Endometrium (tissue), 2 donors: ENCODE measurements around the gene GAK.

Experiments used
- FAIRE-seq: peaks from 2 replicates; lab custom pipeline; 2012; peaks lifted over from hg19 to GRCh38; lab: Jason Lieb, UNC
- donor health status: control.
- donor health status: control.

Gene GAK

DNA sequence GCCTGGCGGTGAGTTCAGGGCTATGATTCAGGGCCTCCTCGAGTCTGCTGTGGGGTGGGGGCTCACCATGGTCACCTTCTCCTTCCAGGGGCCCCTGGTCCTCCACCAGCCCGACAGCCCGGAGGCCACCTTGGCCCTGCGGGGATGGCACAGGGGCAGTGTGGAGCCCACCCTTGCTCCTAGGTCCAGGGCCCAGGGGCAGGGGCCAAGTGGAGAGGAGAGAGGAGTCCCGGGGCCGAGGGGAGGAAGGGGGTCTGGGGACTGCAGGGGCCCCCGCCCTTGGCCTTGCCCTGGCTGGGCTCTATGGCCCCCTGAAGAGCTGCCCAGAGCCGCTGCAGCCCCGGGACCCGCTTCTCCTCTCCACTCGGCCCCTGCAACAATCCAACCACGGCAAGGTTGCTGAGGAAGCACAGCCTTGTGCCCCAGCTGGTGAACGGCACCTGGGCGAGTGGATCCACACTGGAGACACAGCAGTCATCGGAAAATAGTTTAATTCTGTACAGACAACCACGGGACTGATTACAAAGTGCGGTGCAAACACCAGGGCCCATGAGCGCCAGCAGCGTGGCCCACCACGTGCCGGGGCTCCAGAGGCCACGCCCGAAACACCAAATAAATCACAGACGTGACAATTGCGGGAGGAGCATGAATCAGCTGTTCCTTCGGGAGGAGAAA is 83.2 kb downstream of the GAK start:
- FAIRE-seq = no peak

DNA sequence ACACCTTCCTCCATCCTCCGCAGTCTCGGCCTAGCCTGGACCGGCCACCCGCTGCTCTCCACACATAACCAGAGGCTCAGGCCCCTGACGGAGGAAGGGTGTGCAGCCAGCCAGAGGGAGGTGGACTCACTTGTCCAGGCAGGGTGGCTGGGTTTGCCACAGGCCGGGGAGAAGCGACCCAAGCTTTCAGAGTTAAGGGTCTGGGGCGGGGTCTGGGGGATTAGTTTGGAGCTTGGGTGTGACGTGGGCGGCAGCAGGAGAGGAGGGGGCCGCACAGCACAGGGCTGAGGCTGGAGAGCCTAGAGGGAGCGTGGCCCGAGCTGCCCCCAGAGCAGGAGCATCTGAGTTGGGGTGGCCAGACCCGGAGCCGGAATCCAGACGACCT is 83.8 kb downstream of the GAK start:
- FAIRE-seq = no peak

DNA sequence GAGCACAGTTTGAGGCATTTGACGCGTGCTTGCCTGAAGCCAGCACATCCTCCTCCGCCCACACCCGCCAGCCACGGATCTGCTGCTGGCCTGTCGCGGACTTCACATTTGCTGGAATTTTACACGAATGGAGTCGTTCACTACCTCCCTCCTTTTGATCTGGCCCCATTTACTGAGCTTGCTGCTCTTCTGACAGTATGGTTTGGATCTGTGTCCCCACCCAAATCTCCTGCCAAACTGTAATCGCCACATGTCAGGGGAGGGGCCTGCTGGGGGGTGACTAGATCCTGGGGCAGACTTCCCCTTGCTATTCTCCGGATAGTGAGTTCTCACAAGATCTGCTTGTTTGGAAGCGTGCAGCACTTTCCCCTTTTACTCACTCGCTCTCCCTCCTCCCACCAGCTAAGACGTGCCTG is 86.3 kb downstream of the GAK start:
- FAIRE-seq = no peak

GRCh38 chr4:845233-845835 is 86.8 kb downstream of the GAK start:
- FAIRE-seq = no peak

- FAIRE-seq = no peak
Measured at GRCh38 chr4:844752-845232, 87.3 kb downstream of the GAK start.

- FAIRE-seq = no peak
Measured at GRCh38 chr4:839675-840443, 92.3 kb downstream of the GAK start.

DNA sequence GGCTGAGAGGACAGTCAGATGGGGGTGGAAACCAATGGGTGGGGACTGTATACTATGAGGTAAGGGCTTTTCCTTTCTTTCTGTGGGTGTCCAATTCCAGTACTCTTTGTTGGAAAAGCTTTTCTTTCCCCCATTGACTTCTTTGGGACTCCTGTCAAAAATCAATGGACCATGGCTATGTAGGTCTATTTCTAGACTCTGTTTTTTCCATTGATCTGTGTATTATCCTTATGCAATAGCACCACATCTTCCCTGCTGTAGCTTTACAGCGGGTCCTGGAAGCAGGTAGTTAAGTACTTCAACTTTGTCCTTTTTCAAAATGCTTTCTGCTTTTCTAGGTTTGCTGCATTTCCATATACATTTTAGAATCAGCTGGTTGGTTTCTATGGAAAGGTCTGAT is 94.3 kb downstream of the GAK start:
- FAIRE-seq = no peak

- FAIRE-seq = no peak
Measured at GRCh38 chr4:836750-837301, 95.3 kb downstream of the GAK start.

DNA sequence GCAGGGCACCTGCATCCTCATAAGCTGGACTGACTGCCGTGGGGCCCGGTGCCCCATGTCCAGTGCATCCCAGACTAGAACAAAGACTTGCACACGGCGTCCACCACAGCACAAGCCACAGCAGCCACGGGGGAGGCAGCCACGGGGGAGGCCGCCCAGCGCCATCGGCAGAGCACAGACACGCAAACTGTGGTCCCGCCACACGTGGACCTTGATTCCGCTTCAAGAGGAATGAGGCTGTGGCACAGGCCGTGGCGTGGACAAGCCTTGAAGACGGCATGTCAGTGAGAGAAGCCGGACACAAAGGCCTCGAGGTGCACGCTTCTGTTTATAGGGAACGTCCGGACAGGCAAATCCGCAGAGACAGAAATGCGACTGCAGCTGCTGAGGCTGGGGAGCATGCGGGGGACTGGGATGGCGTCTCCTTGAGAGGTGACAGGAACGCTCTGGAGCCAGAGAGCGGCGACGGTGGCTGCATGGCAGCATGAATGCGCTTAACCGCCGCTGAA is 96.1 kb downstream of the GAK start:
- FAIRE-seq = no peak

DNA sequence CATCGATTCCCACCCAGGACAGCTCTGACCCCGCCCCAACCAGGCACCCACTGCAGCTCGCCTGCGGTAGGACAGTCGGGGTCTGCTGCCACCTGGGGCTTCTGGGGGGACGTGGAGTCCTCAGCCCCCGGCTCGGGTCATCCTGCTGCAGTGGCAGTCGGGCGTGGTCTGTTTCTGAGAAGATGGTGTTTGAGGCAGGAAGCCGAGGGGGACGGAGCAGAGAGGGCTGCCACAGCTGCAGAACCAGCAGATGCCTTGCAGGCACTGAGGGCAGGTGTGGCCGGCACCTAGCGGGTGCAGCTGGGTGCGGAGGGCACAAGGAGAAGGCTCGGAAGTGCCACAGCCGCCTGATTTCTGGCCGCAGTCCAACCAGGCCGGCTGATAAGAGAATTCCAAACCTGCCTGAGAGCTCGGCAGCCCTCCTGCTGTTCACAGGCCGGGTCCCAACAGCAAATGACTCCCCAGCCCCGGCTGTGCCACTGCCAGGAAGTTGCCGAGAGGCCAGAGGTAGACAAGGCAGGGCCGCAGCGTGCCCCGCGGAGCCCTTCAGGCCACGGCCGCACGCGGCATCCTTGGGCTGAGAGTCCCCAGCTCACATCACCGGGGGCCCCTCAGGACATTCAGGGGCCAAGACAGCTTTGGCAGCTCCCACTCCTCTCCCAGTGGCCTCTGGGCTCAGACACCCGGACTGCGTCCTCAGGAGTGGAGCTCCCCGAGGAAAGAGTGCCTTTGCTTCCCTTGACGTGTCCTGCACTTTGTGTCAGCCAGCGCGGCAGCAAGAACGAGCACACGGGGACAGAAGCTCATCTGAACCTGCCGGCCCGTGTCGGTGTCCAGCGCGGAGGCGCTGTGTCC is 96.7 kb downstream of the GAK start:
- no peak for FAIRE-seq

DNA sequence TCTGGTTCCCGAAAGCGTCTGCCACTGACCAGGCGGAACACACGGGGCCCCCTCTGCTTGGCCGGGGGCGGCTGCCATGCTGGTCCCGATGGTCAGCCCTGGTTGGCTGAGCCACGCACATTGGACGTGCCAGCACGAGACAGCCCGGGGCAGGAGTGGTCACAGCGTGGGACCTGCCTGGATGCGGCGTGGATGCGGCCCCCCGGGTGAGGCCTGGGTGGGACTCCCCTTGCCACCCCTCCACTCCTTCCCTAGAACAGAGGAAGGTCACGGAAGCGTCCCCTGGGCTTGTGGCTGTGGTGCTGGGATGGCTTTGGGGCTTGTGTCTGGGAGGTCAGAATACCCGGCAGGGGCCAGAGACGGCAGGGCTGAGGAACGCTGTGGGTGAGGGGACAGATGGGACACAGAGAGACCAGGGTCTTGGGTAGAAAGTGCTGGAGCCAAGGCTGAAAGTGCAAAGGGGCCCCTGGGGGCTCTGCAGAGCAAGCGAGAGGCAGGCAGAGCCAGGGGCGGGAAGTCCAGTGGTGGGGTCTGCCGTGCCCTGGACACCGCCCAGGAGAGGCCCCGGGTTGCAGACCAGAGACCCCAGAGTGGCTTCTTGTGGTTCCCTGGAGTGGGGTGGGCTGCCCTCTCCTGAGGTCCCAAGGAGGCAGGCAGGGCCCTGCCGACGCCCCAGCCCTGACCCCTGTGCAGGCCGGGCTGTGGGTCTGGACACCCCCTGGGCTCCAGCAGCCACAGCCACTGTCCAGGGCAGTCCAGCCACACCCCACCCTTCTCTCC is 97.6 kb downstream of the GAK start:
- no peak for FAIRE-seq

DNA sequence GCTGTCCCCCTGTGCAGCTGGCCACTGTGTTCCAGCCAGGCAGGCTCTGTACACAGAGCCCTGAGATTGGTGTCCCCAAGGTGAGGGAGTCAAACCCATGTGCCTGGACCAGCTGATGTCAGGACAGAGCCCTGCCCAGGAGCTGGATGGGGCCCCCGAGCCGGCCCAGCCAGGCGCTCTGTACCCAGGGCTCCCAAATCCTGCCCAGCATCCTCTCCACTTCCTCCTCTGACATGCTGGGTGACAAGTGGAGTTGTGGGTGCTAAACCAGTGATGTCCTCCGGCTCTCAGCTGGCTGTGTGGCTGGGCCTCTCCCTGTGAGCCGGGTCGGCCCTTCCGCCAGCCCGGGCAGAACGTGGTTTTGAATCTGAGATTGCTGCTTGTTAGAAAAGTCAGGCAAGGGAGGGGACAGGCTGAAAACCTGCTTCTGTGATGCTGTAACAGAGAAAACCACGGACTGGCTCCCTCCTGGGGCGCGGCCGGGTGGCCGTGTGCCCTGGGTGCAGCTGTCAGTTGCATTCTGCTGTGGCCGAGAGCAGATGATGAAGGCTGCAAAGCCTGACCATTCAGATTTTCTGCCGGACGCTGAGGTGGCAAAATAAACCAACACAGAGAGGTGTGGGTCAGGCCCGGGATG is 98.3 kb downstream of the GAK start:
- no peak for FAIRE-seq

DNA sequence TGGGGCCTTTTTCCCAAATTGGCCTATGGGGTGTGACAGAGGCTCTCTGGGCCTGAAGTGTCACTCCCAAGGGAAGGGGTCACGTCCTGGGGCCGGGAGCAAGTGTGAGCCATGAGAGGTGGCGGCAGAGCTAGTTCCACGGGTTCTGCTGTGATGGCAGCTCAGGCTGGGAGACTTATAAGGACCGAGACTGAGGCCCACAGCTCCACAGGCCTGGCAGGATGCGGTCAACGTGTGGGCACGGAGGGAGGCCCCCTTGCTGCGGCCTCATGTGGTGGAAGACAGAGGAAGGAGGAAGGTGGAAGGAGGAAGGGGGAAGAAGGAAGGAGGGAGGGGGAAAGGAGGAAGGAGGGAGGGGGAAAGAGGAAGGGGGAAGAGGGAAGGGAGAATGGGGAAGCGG is 99.0 kb downstream of the GAK start:
- FAIRE-seq = no peak

DNA sequence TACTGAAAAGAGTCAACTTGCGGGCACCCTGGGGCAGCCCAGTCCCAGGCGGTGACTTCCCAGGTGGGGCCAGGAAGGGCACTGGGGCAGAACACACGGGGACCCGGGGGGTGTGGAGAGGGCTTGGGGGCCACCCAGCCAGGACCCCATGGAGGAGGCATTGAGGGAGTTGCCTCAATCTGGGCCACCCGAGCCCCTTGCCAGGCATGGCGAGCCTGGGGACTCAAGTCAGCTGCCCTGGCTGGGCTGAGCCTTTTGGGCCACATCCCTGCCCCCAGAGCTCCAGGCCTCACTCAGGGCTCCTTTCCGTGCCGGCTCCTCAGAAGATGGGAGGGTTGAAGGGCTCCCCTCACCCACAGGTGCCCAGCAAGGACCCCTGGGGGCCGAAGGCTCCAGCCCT is 99.6 kb downstream of the GAK start:
- no peak for FAIRE-seq

- no peak for FAIRE-seq
Measured at GRCh38 chr4:832108-832507, 100.0 kb downstream of the GAK start.

- no peak for FAIRE-seq
Measured at GRCh38 chr4:831483-831805, 100.7 kb downstream of the GAK start.

GRCh38 chr4:830601-831482 is 101.3 kb downstream of the GAK start:
- FAIRE-seq = no peak

DNA sequence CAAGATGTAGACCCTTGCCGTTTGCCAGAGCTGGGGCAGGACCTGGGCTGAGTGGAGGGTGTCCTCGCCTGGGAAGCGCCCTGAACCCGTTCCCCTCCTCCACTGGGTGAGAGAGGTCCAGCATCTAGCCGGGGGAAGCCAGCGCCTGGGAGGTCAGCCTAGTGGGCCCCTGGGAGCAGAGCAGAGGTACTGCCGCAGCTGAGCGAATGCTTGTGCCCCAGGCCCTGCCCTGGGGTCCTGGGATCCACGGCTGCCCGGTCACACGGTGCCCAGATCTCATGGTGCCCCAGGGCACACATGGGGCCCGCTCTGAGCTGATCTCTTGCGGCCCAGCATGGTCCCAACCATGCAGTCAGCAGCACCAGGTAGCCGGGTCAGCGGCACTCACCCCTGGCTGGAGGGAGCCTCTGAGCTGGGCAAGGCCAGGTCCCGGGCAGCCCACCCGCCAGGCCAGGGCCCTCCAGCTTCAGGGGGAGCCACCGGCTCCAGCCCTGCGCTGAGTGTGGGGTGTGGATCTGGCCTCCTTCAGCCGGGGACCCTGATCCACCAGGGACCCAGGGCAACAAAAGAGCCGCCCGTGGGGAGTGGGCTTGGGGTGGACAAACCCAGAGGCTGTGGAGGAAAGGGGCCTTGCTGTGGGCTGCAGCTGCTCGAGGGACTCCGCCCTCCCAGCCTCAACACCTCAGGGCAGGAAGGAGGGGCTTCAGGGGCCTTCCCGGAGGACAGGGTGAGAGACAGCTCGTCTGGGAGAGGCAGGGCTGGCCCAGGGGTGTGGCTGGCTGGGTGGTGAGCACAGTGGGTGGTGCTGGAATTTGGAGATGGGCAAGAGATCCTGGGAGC is 102.1 kb downstream of the GAK start:
- no peak for FAIRE-seq

DNA sequence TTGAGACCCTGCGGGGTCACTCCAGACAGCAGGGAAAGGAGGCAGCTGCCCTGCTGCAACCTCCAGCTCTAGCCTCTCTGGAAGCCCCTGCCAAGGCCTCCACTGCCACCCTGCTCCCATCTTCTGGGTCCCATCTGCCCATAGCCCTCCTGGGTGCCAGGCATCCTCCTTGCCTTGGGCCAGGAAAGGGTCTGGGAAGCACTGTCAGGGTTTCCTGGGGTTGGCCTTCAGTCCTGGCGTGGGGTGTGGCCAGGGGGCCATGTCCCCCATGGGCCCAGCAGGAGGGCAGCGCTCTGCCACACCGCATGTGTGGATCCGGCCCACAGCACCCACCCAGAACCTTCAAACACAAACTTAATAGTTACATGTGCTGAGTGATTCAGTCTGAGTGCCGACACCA is 102.8 kb downstream of the GAK start:
- no peak for FAIRE-seq
